HG03045 (cell line): ENCODE results near the gene NUDC.
"Not testable (repeated sequence)": the region's sequence is repeated elsewhere in the genome, so short reads cannot be mapped to it uniquely, and the experiment has no call there.

Source experiments
- ATAC-seq: cut with Tn5 transposase; IDR thresholded peaks from one replicate; pipeline ENCODE4 v1.9.1; 2021; ENCODE audit warnings: mild to moderate bottlenecking, moderate library complexity; ENCODE audit not compliant: unreplicated experiment

NUDC gene

DNA sequence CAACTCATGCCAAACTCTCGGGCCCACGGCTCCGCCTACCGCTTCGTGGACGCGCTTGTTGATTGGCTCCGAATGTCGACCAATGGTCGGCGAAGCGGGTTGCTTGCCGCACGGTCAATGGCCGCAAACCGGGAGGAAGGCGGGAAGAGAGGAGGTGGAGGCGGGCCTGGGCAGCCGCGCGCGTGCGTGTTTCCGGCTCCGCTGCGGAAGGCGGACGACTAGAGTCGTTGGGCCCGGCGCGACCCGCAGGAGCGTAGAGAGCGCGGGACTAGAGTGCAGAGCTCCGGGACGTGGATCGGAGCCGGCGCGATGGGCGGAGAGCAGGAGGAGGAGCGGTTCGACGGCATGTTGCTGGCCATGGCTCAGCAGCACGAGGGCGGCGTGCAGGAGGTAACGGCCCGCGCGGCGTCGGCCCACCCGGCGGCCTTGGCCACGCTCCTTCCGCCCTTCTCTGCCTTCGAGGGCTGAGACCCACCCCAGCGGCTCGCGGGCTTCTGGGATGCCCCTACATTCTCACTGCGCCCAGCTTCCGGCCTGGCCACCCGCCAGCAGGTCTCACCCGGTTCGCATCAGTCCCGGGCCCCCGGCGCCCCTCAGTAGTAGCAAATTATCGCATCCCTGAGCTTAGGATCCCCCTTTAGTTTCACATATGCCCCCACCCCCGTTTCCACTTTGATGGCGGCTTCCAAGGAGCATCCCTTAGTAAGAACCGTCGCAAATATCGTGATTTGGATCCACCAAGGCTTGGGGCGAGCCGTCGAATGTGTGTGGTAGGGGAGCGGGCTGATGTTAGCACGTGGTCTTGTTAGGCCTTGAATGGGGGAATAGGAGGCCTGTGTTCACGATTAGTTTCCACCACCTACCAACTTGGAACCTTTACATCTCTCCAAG lies at the start of gene NUDC:
NUDC (plus strand) TSS at position 204 of the 891 bp plus-strand sequence; CDS start at position 310, 106 bp downstream.
- peak; percentile 97 for ATAC-seq

DNA sequence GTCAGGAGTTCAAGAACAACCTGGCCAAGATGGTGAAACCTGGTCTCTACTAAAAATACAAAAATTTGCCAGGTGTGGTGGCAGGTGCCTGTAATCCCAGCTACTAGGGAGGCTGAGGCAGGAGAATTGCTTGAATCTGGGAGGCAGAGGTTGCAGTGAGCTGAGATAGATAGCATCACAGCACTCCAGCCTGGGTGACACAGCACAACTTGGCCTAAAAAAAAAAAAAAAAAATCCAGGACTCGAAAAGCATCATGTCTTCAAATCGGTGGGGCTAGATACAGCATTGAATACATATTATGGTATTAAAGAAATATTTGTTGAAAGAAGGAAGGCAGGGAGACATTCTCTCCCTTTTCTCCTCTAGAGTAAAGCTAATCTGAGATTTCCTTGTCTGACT lies 48.4 kb upstream of the NUDC start:
- not testable (repeated sequence) for ATAC-seq

DNA sequence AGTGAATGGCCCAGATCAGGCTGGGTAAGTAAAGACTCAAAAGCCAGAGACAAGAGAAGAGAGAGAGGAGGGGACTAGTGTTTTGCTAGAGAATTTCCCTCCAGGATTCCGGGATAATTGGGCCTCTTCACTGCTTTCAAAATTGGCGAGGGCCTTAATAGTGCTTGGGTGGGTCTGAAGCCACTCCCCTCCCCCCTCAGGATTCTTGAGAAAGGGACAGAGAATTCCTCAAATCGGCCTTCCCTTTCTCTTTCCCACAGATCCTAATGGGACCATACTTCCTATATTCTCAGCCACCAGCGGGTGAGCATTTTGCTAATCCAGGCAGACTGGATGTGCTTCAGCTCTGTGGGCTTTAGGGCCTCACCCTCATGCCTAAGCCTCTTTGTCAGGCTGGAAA lies 46.6 kb upstream of the NUDC start:
- ATAC-seq: no peak

DNA sequence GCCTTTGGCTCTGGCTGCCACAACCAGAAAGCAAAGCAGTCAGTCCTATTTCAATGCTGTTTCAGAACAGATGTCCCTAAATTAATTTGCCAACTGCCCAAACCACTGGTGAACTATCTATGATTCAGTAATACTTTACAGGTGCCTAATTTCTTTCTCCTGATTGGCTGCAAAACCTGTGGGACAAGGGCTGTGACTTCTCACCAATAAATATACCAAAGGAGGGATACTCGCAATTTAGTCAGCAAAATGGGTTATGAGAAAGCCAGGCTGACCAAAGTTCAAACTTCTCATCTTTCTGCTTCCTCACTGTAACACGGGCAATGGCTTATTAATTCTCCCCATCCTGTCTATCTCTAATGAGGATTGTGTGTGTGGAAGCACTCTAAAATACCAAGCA lies 44.2 kb upstream of the NUDC start:
- ATAC-seq: no peak

DNA sequence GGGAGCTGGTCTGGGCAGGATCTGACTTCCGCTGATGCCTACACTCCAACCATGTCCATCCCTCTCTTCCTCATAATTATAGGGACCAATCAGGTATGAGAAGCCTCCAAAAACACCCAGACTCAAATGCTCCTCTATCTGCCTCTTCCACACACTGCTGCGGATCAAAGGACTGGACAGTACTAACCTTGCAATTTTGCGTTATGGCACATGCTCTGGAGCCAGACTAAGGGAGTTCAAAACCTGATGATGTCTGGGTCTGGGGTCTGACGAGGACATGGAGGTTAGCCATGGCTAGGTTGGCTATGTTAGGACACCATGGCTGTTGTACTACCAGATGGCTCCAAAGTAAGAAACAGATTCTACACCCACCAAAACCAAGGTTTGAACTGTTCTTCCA lies 41.8 kb upstream of the NUDC start:
- ATAC-seq: no peak

DNA sequence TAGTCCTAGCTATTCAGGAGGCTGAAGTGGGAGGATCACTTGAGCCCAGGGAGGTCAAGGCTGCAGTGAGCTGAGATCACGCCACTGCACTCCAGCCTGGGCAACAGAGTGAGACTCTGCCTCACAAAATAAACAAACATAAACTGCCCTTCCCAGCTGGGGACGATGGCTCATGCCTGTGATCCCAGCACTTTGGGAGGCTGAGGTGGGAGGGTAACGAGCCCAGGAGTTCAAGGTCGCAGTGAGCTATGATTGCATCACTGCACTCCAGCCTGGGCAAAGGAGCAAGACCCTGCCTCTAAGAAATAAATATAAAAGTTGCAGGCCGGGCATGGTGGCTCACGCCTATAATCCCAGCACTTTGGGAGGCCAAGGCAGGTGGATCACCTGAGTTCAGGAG lies 39.9 kb upstream of the NUDC start:
- ATAC-seq: not testable (repeated sequence)

DNA sequence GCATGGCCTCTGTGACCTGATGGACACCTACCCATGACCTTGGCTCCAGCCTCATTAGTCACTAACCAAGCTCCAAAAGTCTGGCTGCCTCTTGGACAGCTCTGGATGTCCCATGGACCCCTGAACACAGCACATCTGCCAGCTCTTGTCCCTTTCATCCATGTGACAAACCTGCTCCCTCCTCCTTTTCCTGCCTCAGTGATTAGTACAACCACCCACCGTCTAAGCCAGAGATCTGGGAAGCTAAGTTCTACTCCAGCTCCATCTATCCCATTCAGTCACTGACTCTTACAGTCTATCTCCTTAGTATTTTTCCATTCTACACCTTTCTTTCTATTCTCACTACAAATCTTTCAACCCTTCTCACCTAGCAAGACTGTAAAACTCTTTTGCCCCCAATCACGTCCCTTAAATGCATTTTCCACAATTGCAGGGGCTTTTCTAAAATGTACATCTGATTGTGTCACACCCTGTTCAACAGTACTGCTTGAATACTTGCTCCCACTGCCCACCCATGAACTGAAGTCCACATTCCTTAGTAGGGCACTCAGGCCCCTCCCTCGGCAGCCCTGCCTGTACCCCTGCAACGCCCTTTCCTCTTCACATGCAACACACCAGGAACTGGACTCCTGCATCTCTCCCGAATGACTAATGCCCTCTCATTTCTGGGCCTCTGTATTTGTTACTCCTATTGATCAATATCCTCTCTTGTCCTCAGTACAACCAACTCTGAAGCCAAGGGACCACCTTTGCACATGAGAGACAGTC lies 38.7 kb upstream of the NUDC start:
- ATAC-seq: no peak

DNA sequence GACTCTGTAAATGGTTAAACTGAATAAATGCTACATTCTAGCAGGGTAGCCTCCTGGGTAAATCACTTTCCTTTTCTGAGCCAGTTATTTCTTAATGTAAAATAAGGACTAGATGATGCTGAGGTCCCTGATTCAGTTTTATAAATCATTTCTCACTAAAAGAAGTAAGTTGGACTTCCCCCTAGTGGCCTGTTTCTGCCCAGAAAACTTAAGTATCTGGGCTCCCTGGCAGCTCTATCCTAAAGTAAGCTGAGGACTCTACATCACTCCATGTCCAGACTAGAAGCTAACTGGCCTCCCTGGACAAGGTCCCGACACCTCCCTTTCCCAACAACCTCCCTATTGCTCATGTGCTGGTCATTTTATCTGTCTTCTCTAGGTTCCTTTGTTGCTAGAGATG lies 34.4 kb upstream of the NUDC start:
- ATAC-seq: no peak

DNA sequence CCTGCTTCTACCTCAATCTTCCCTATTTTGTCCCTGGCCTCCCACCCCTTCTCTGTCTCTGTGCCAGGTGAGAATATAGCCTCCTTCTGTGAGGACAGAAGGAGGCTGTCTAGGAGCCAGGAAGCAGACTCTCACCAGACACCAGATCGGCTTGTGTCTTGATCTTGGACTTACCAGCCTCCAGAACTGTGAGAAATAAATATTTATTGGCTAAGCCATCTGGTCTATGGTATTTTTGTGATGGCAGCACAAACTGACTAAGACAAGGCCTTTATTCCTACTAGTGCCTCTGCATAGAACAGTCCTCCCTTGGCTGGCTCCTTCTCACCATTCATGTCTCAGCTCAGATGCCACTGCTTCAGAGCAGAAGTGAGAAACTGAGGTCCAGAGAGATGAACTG lies 33.3 kb upstream of the NUDC start:
- no peak for ATAC-seq

DNA sequence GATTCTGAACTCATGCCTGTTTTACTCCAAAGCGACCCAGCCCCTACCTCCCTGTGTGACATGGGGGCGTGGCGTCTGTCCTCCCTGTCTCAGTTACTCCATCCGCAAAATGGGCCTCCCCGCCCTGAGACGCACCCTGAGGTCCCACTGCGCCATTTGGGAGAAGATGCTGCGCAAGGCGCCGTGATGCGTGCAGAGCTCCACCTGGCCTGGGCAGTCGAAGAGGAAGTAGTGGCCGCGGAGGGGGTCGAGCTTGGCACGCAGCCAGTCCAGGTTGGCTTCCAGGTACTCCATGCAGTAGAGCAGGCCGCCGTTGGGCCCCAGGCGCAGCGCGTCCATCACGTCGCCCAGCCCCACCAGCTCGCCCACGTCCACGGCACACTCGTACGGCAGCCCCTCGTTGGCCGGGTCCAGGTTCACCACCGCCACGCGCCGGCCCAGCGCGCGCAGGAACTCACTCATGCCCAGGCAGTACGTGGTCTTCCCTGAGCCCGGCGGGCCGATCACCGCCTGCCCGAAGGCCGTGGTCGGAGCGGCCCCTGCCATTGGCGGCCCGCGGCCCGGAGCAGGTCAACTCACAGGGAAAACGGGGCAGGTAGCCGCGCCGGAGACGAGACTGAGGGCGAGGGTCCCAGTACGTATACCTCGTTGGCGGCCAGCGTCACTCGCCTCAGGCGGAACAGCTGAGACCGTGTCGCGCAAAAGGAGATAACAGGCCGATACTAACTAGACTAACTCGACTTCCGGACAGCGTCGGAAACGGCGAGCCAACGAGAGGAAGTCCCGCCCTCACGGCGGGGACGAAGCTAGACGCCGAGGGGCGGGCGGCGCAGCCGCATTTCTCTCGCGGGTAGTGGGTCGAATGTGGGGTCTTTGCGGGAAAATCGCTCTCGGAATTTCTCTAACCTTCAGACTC lies 31.7 kb upstream of the NUDC start, which contains the start of gene GPN2:
GPN2 (minus strand) TSS at position 733 of the 916 bp plus-strand sequence; CDS start at position 546, 187 bp downstream.
- peak; percentile 70 for ATAC-seq

DNA sequence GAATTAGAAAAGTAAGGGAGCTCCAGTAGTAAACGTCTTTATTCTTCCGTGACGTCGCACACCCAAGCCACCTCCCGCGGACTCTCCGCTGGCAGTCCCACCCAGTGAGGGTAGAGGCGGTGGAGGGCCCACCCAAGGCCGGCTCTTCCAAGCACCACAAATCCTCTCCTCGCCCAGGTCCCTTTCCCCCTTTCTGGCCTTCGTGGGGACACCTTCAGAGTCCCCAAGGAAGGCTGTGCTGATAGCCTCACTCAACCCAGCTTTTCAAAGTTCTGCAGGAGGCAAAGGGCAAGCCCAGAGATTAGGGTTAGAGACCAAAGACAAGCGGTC lies 31.1 kb upstream of the NUDC start:
- peak; percentile 14 for ATAC-seq

DNA sequence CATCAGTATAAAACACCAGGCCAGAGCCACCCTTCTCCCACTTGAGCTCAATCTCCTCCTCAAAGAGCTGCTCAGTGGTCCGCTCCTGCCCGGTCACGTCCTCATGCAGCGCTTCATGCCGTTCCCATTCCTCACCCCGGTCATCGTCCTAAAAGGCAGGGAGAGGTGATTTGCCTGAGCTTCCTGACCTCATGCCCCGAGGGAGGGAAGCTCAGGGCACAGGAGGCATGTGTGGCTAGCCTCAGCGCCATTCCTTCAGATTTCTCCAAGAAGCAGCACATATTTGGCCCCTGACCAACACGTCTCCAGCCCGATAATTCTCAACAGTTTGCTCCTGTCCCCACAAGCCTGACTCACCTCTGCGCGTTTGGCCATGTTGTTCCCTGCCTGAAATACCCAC lies 27.3 kb upstream of the NUDC start:
- ATAC-seq: no peak

DNA sequence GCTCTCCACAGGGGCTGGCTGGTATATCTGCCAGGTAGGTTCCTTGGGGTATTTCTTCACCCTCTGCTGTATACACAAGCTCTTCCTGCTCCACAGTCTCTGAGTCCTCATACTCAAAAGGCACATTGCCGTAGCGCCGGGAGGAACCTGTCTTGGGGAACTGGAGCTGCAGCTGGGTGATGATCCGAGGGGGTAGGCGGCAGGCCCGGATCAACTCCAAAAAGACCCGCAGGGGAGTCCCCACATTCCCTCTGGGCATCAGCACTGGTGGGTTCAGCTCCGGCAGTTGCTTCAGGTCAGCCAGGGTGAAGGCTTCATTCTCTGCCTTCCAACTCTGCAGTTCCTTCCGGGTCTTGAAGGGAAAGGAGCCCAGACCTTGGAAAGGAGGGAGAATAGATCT lies 24.2 kb upstream of the NUDC start:
- ATAC-seq: no peak

DNA sequence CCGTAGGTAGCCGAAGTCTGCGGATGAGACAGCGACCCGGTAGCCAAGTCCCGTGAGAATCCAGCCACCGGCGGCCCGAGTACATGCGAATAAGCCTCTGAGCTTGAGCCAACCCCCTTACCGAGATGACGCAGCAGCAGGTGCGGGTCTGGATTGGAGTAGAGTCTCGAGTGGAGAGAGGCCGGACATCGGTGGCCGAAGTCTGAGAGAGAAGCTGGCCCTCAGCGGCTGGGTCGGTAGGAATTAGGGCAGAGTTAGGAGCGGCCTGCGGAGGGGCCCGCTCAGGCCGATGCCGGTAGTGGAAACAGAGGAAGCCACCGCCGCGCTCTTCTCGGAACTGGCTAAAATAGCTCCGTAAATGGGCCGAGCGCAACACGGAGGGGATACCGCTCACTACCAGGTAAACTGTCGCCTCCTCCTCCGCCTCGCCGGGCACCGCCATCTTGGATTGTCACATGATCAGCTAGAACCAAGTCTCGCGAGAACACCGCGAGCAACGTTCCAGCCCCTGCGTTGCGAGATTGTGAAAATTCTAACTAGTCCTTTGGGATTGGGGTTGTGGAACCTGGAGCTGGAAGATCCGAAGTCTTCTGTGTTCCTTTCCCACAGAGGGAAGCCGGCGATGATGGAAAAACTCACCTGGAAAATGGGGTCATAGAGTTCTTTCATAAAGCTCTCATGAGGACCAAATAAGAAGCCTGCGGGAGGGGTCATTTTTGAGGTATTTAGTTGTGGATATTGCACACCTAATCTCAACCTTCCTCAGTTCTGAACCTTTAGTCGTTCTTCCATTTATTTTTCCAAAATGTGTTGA lies 21.3 kb upstream of the NUDC start, which contains the start of gene GPATCH3:
GPATCH3 (minus strand) TSS at position 467 of the 814 bp plus-strand sequence; CDS start at position 442, 25 bp downstream.
- peak; percentile 88 for ATAC-seq

DNA sequence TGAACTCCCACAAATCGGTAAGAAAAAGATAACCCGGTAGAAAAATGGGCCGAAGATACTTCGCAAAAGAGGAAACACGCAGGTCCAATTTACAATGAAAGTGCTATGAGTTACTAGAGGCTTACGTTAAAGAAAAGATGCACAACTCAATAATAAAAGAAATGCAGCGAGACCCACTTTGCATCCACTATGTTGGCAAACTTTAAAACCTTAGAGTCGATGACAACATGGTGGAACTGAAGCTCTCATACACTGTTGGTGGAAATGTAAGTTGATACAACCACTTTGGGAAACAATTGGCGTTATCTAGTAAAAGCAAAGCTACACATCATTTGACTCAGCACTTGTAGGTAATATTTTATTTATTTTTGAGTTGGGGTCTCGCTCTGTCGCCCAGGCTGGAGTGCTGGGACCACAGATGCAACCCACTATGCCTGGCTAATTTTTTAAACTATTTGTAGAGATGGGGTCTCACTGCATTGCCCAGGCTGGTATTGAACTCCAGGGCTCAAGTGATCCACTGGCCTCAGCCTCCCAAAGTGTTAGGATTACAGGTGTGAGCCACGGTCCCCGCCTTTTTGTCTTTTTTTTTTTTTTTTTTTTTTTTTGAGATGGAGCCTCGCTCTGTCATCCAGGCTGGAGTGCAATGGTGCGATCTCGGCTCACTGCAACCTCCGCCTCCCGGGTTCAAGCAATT lies 20.6 kb upstream of the NUDC start:
- no peak for ATAC-seq

DNA sequence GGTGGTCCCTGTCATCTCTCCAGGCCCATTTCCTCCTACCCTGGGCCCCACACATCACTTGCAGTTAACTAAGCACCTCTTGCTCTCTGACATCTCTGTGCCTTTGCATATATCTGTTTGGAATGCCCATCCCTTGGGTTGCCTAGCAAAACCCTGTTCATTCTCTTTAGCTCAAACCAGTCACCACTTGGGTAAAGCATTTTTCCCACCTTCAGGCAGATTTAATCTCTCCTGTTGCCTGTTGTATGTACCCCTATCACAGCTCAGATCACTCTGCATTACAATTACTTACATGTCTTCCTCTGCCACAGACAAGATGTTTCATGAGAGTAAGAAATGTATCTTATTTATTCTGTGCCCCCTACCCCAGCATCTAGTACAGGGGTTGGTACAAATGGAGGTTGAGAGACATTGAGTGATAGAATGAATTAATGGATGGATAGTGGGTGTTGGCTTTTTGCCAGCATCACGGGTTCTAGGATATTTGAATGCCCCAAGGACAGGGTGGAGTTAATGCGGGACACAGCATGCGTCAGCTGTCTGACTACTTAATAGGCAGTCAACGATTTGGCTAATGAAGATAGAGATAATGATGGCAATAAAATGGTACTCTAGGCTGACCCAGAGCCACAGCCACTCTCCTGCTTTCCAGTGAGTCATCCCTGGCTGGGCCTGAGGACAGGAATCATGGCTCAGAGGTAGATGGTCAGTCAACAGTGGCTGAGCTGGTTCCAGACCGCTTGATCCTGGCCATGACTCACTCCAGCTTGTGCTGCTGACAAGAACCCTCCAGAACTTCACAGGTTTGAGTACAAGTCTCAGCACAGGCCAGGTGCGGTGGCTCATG lies 14.2 kb upstream of the NUDC start:
- ATAC-seq: no peak

DNA sequence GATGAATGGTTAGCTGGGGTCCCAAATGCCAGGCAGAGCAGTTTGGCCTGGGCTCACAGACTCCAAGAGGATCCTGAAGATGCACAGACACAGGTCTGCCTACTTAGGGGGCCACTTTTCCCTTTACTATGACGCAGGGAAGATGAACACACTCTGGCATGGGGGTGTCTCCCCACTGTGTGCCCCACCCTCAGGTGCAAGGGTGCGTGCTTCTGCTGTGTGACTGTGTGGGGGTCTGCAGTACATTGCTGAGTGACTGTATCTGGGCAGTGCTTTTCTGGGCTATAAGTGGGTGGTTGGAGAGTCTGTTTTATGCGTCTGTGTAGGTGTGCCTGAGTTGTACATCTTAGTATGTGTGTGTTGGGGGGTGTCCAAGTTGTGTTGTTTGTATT lies 11.6 kb upstream of the NUDC start:
- no peak for ATAC-seq

DNA sequence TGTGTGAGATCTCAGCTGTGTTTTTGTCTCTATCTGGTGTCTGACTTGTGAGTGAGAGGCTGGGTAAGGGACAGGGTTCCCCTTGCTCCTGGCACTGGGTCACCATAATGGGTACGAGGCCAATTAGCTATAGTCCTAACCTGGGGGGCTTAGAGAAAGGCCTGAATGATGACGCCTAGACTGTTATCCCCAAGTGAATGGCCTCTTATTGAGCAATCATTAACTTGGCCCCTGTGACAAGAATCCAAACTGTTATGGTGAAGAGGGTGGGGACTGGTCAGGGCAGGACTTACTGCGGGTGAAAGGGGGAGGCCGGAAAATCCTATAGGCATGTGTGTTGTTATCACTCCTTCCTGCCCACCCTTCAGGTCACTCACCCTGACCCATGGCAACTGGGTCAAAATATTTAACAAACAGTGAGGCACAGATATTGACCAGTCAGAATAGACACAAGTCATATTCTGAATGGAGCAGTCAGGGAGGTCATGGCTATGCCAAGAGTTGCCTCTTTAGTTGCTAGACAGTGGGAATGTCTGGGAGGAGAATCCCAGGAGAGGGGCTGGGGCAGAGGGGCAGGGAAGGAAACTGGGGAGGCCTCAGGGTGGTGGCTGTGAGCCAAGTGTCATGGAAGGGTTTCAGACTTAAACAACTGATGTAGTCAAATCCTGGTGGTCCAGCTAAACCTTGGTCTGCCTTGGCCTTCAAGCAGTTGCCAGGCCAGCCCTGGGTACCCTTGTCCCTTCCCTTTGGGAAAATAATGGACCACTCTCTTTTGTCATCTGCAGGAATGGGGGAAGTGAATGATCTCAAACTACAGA lies 11.0 kb upstream of the NUDC start:
- no peak for ATAC-seq
